GM10847 (cell line): Measurements from ENCODE around the gene CD59.

ENCODE experiments used
- POLR2A ChIP-seq: IDR thresholded peaks from 2 replicates; pipeline ENCODE4 v1.6.1; 2011; ENCODE audit not compliant: insufficient read length; ENCODE audit errors: extremely low read depth

Gene CD59

GRCh38 chr11:33704240-33705002 is 31.8 kb downstream of the CD59 start:
- TF ChIP-seq POLR2A = no peak

- no peak for TF ChIP-seq POLR2A
Measured at GRCh38 chr11:33703788-33704187, 32.4 kb downstream of the CD59 start.

- no peak for TF ChIP-seq POLR2A
Measured at GRCh38 chr11:33703234-33703633, 33.0 kb downstream of the CD59 start.

- TF ChIP-seq POLR2A = no peak
Measured at GRCh38 chr11:33701302-33702230, 34.7 kb downstream of the CD59 start.

- no peak for TF ChIP-seq POLR2A
Measured at GRCh38 chr11:33700502-33701271, 35.5 kb downstream of the CD59 start, which contains the start of gene C11orf91. TSS of gene C11orf91 (minus strand) at chr11:33700826. CDS start at chr11:33700740, 86 bp downstream.

- no peak for TF ChIP-seq POLR2A
Measured at GRCh38 chr11:33700063-33700501, 36.1 kb downstream of the CD59 start.

- TF ChIP-seq POLR2A = no peak
Measured at GRCh38 chr11:33699515-33700062, 36.6 kb downstream of the CD59 start.

GRCh38 chr11:33698921-33699320 is 37.3 kb downstream of the CD59 start:
- TF ChIP-seq POLR2A = no peak

GRCh38 chr11:33697997-33698396 is 38.2 kb downstream of the CD59 start:
- TF ChIP-seq POLR2A = no peak

- no peak for TF ChIP-seq POLR2A
Measured at GRCh38 chr11:33696931-33697638, 39.1 kb downstream of the CD59 start.

- no peak for TF ChIP-seq POLR2A
Measured at GRCh38 chr11:33696411-33696810, 39.8 kb downstream of the CD59 start.

- no peak for TF ChIP-seq POLR2A
Measured at GRCh38 chr11:33695051-33695566, 41.1 kb downstream of the CD59 start.

GRCh38 chr11:33694346-33695050 is 41.7 kb downstream of the CD59 start:
- no peak for TF ChIP-seq POLR2A
